ENCODE results near the gene TMEM86A. TPM values are rescaled to one million over a fixed set of nuclear protein-coding genes. Genes with fewer than 3 reads are reported as not detected.

TMEM86A gene
- total and polyA plus RNA-seq, 9 donors: 8.4 to 18.2 (median 11.5) TPM

GRCh38 chr11:18720808-18721560, 22.4 kb downstream of the TMEM86A start:
- TF ChIP-seq CTCF (IDR thresholded peaks at IDR 0.05): no peak
- TF ChIP-seq EP300 (IDR thresholded peaks at IDR 0.05): no peak
- TF ChIP-seq POLR2A (IDR thresholded peaks at IDR 0.05): no peak
- no peaks in the 10 kb centered on the region for H3K9me3 ChIP-seq
- no peaks in the 10 kb centered on the region for H3K27me3 ChIP-seq
- peak overlapping the region; percentile 71 to 80 for H3K27ac ChIP-seq
- intact Hi-C loops (cut with DNase I): loop anchor here in 2 of 4 donors (2.0 to 10.0 kb wide), 2 partner anchors 20 to 196 kb away; partner anchors contain the start of gene TSG101 (in 2 of the 2)
- no peaks in the 10 kb centered on the region for H3K36me3 ChIP-seq
- H3K4me3 ChIP-seq: peak overlapping the region; percentile 64
- peaks cover 3% of the 10 kb centered on the region for H3K4me1 ChIP-seq (ENCODE audit: insufficient read depth)
- peak; percentile 90 to 94 (median 91) for DNase-seq
- WGBS, 3 donors: 2% methylated on average over 41 of the region's 41 CpGs

- WGBS, 3 donors: 2 to 4% (median 3%) methylated on average over 36 of the region's 36 CpGs
- Histone ChIP-seq H3K27me3 (no peaks in the 10 kb centered on the region), H3K36me3 (no peaks in the 10 kb centered on the region), H3K4me3 (peak overlapping the region; percentile 64), H3K27ac (peak overlapping the region; percentile 71 to 80), H3K4me1 (ENCODE audit: insufficient read depth) (peaks cover 3% of the 10 kb centered on the region), H3K9me3 (no peaks in the 10 kb centered on the region)
- peak; percentile 65 to 71 (median 67) for DNase-seq
- intact Hi-C loops (cut with DNase I): loop anchor here in 2 of 4 donors (2.0 to 10.0 kb wide), 2 partner anchors 21 to 197 kb away; partner anchors contain the start of gene TSG101 (in 2 of the 2)
- TF ChIP-seq POLR2A (IDR thresholded peaks at IDR 0.05): no peak
- peak; percentile 33 to 59 (median 58) for TF ChIP-seq CTCF (IDR thresholded peaks at IDR 0.05)
- TF ChIP-seq EP300 (IDR thresholded peaks at IDR 0.05): no peak
Observed at GRCh38 chr11:18721561-18722292, 23.1 kb downstream of the TMEM86A start.

GRCh38 chr11:18722293-18722637, 23.7 kb downstream of the TMEM86A start:
- Histone ChIP-seq H3K27me3 (no peaks in the 10 kb centered on the region), H3K4me1 (ENCODE audit: insufficient read depth) (peaks cover 4% of the 10 kb centered on the region), H3K27ac (peak overlapping the region in 1 of 2 donors; percentile 80), H3K36me3 (no peaks in the 10 kb centered on the region), H3K9me3 (no peaks in the 10 kb centered on the region), H3K4me3 (no peak overlapping the region)
- TF ChIP-seq CTCF (IDR thresholded peaks at IDR 0.05) (no peak), EP300 (IDR thresholded peaks at IDR 0.05) (no peak), POLR2A (IDR thresholded peaks at IDR 0.05) (no peak)
- intact Hi-C loops (cut with DNase I): loop anchor here in 2 of 4 donors (10.0 kb wide), 1 partner anchor 197 kb away; the partner anchor contains the start of gene TSG101 (in 2 of the 2)
- WGBS, 3 donors: 83 to 97% (median 95%) methylated on average over 1 of the region's 1 CpG
- no peak for DNase-seq

DNA sequence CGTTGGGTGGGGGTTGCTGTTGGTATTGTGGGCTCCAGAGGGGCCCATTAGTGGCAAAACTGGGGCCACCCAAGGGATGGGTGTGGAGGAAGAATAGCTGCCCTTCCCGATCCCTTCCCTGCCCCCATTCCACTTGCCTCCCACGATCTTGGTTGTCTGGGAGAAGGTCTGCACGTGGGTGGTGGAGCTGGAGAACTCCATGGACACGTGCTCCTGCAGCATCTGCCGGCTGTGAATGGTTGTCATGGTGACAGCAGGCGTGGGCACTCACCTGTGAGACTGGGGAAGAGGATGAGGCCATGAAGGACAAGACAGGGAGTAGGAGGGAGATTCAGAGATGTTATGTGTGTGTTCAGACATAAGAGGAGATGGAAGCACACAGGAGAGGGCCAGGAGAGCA, 25.4 kb downstream of the TMEM86A start:
- DNase-seq: no peak
- TF ChIP-seq CTCF (IDR thresholded peaks at IDR 0.05) (no peak), POLR2A (IDR thresholded peaks at IDR 0.05) (no peak), EP300 (IDR thresholded peaks at IDR 0.05) (no peak)
- Histone ChIP-seq H3K36me3 (no peaks in the 10 kb centered on the region), H3K27me3 (no peaks in the 10 kb centered on the region), H3K4me1 (ENCODE audit: insufficient read depth) (peaks cover 9% of the 10 kb centered on the region), H3K27ac (no peak overlapping the region), H3K4me3 (no peak overlapping the region), H3K9me3 (no peaks in the 10 kb centered on the region)
- intact Hi-C loops (cut with DNase I): loop anchor here in 2 of 4 donors (10.0 kb wide), 1 partner anchor 199 kb away; the partner anchor contains the start of gene TSG101 (in 2 of the 2)
- WGBS, 3 donors: 45 to 51% (median 47%) methylated on average over 7 of the region's 7 CpGs

All from ovary (tissue), 9 donors.